ENCODE measurements around the gene ZBTB7C. TPM values are rescaled to one million over a fixed set of nuclear protein-coding genes. Genes with fewer than 3 reads are reported as not detected.

Gene ZBTB7C
- total and polyA plus RNA-seq, 2 of the 4 experiments (the other 2 are of a cell fraction), result not detected

- H3K9me1 ChIP-seq (ENCODE audit: insufficient read depth, low read length), result no peaks in the 10 kb centered on the region
- ATAC-seq (ENCODE audit: low read depth) (no peak), DNase-seq (no peak)
- no TSS peak for BruUV-seq (replicated peaks)
- CTCF ChIA-PET, result no interaction called here
- H2AK5ac ChIP-seq (ENCODE audit: low read depth, low read length), result no peak overlapping the region
- no peak overlapping the region for H3K56ac ChIP-seq (ENCODE audit: extremely low read depth, insufficient read depth, low read length)
- no peaks in the 10 kb centered on the region for H3K79me1 ChIP-seq (ENCODE audit: low read depth in 1 of 2, low read length in 2 of 2)
- in situ Hi-C loops (cut with MboI; ENCODE audit: low sequenced_read_pairs), result no loop called here
- H3K9me3 ChIP-seq (ENCODE audit: control insufficient read depth, insufficient read depth, low read length), result no peaks in the 10 kb centered on the region
- H3K4me2 ChIP-seq (ENCODE audit: low read depth, low read length), result no peak overlapping the region
- no peaks in the 10 kb centered on the region for H4K20me1 ChIP-seq (ENCODE audit: insufficient read depth, low read length)
- H3K4me3 ChIP-seq (ENCODE audit: insufficient read depth, low read depth, low read length), result no peak overlapping the region
- 0% methylated on average over 1 of the region's 3 CpGs; no CpG with 5 or more reads in 1 of the 2 experiments for WGBS, 2 experiments (ENCODE audit: extremely low coverage in 2 of 2, insufficient read length in 1 of 2)
- H2AFZ ChIP-seq (replicated peaks; ENCODE audit: low read length, poor library complexity), result peak overlapping the region; percentile 11
- H3K36me3 ChIP-seq (ENCODE audit: control insufficient read depth, insufficient read depth, low read length), result no peaks in the 10 kb centered on the region
- H3K9ac ChIP-seq (ENCODE audit: low read depth, low read length), result no peak overlapping the region
- no peak overlapping the region for H3K27ac ChIP-seq (ENCODE audit: insufficient read depth, low read length)
- no peak overlapping the region for H3K18ac ChIP-seq (ENCODE audit: low read depth, low read length)
- H3K23ac ChIP-seq (ENCODE audit: low read depth, low read length), result no peak overlapping the region
- H4K5ac ChIP-seq (ENCODE audit: low read depth, low read length), result no peak overlapping the region
- H2BK20ac ChIP-seq (ENCODE audit: low read depth, low read length), result no peak overlapping the region
- dilution Hi-C loops (cut with HindIII; ENCODE audit: low sequenced_read_pairs, unreplicated experiment), result no loop called here
- H2AK9ac ChIP-seq (replicated peaks; ENCODE audit: low read depth, low read length, poor library complexity), result no peak overlapping the region
- no peak overlapping the region for H3K14ac ChIP-seq (replicated peaks; ENCODE audit: low read depth, low read length)
- H3K27me3 ChIP-seq (ENCODE audit: control insufficient read depth, insufficient read depth, low read length), result peaks cover 9% of the 10 kb centered on the region
- no peak overlapping the region for H4K8ac ChIP-seq (ENCODE audit: low read depth in 2 of 2, low read length in 2 of 2)
- H3K4me1 ChIP-seq (ENCODE audit: control insufficient read depth, insufficient read depth, low read length), result no peaks in the 10 kb centered on the region
- no peak overlapping the region for H4K91ac ChIP-seq (ENCODE audit: insufficient read depth, low read depth, low read length)
- POLR2A ChIA-PET (ENCODE audit: unreplicated experiment), result no interaction called here
- no peak overlapping the region for H2BK5ac ChIP-seq (ENCODE audit: low read depth, low read length, poor library complexity, severe bottlenecking)
- no peak overlapping the region for H2BK15ac ChIP-seq (ENCODE audit: low read depth, low read length)
- intact Hi-C loops (cut with micrococcal nuclease), result no loop called here
- TF ChIP-seq MXI1 (IDR thresholded peaks at IDR 0.05; ENCODE audit: borderline replicate concordance, low read depth, low read length) (no peak), CTCF (conservative IDR thresholded peaks at IDR 0.05; ENCODE audit: low read depth, low read length) (no peak), RCOR1 (IDR thresholded peaks at IDR 0.05; ENCODE audit: insufficient replicate concordance, low read length) (no peak), BHLHE40 (IDR thresholded peaks at IDR 0.05; ENCODE audit: low read depth, low read length) (no peak), FOS (IDR thresholded peaks at IDR 0.05; ENCODE audit: low read depth, low read length) (no peak), MAZ (IDR thresholded peaks at IDR 0.05; ENCODE audit: borderline replicate concordance, low read depth, low read length) (no peak), MAFK (IDR thresholded peaks at IDR 0.05; ENCODE audit: low read depth, low read length) (no peak), RFX5 (IDR thresholded peaks at IDR 0.05; ENCODE audit: low read depth, low read length) (no peak), CEBPB (IDR thresholded peaks at IDR 0.05; ENCODE audit: low read depth, low read length) (no peak), CHD1 (IDR thresholded peaks at IDR 0.05; ENCODE audit: low read depth, low read length) (no peak), USF2 (IDR thresholded peaks at IDR 0.05; ENCODE audit: low read depth, low read length) (no peak), NFE2L2 (IDR thresholded peaks at IDR 0.05; ENCODE audit: low read depth, low read length) (no peak)
- H2BK120ac ChIP-seq (ENCODE audit: low read depth, low read length), result no peak overlapping the region
- no peak overlapping the region for H3K4ac ChIP-seq (ENCODE audit: low read depth, low read length)
Measured at GRCh38 chr18:48308027-48308635, 101.1 kb downstream of the ZBTB7C start.
